CD4-positive, alpha-beta T cell treated with Interleukin-1 beta for 1 hour (primary cell): Measurements from ENCODE around the gene CNTNAP1.
A peak's percentile ranks its signal among the peaks of the same experiment; 100 is the strongest.

Experiments used
- DNase-seq, 2 donors: peaks; one replicate each; pipeline ENCODE4 v3.0.0-alpha.2; 2020 to 2022

Gene CNTNAP1

DNA sequence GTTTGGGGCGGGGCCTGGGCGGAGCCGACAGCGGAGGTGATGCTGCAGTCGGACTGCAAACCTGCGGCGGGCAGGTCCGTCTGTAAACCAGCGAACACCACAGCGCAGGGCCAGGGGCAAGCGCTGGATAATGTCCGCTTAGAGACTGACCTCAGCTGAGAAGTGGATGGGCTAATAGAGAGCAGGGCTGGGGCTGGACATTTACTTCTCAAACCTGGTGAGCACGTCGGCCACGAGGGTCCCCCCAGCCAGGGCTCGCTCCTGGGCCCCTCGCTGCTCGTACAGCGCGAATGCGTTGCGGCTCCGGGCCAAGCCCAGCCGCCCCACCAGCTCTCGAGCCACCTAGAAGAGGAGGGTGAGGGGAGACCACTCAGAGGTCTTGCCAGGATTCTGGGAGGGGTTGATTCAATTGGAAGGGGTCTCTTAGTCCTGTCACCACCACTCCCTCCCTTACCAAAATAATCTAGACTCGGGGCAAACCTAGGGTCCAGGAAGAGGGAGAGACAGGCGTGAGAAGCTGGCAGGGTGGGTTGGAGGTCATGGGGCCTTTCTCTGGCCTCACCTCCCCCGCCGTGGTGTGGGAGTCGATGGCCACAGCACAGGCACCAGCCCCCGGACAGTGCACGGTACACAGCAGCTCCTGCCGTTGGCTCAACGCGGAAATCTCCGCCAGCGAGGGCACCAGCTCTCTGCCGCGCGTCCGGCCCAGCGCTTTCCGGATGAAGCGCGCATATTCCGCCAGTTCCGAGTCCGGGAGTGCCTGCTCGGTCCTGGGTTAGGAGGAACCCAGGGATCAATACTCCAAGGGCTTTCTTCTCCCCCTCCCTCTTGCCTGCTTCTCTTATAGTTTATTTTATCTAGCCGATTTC, 11.3 kb upstream of the CNTNAP1 start:
- no peak for DNase-seq

DNA sequence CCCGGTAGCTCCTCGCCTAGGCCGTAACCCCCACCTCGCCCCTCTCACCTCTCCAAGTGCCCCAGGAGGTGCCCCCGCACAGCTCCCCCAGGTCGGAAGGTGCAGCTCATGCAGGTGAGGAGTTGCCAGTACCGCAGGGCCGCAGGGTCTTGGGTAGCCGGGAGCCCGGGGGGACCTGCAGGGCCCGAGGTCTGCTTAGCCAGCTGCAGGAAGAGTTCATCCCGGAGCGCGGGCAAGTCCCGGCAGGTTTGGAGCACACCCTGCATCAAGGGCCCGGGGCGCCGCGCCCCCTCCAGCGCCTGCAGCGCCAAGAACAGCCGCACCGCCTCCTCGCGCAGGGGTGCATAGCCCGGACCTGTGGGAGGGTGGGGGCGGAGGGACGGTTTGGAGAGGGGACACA, 10.3 kb upstream of the CNTNAP1 start:
- DNase-seq = no peak

- DNase-seq = no peak
These were observed 9.0 kb upstream of the CNTNAP1 start for GRCh38 chr17:42673266-42673884.

GRCh38 chr17:42673885-42674754, 8.2 kb upstream of the CNTNAP1 start:
- peak; percentile 35 to 40 for DNase-seq

DNA sequence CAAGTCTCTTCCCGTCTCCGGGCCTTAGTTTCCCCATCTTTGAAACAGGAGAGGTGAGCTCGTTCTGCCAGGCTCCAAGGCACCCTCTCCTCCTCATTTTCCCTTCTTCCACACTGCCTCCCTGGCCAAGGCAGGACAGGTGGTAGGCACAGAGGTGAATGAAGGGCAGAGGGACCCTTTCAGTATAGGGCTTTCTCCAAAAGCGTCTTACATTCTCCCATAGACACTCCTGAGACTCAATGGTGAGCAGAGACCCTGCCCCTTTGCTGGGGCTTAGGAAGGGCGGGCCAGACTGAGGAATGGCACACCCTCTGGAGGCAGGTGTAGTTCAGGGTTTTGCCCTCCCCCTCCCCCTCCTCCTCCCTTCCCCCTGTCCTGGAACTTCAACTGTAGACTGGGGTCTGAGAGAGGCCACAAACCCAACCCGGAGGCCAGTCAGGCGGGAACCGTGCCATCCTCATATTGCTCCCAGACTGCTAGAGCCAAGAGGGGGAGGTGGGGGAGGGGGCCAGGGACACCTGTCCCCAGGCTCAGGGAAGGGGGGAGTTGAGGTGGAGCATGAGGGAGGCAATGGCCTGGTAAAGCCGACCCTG, 7.5 kb upstream of the CNTNAP1 start:
- no peak for DNase-seq

GRCh38 chr17:42675348-42675964, 6.9 kb upstream of the CNTNAP1 start:
- no peak for DNase-seq

DNA sequence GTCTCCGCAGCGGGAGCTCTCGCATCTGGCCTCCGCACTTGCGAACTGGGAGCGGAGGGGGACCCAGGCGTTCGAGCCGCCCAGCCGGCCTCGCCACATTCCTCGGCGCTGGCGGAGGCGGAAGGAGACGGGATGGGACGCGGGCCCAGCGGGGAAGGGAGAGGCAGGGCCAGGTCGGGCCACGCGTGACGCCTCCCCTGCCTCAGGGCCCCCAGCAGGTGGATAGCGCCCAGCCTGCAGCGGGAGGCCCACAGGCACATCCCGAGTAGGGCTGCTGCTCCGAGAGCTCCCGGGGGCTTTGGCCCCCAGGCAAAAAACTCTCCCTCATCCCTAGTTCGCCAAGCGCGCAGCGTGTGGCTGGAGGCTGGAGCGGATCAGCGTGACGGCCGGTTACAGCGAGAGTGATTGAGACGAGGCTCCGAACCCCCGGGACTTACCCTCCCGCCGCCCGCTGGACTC, 6.3 kb upstream of the CNTNAP1 start:
- DNase-seq = no peak

DNA sequence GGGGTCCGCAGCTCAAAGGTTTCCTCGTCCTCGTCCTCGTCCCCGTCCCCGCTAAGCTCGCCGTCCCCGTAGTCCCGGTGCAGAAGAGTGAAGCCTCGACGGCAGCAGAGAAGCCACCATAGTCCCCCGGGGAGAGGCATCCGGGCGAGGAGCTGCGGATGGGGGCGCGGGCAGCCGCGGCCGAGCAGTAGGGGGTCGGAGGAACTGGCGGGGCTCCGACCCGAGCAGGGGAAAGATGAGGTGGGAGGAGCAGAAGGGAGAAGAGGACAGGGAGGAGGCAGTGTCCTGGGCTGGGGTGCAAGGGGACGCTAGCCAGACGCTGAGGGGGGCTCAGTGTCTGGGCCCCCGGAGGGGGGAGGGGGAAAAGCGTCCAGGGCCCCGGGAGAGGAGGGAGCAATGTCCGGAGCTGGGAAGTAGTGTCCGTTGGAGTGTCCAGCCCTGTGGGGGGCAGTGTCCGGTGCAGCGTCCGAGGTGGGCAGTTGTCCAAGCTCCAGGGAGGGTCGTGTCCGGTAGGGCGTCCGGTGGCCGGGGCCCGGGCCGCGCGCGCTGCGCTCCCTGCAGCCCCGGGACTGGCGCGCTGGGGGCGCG, 5.8 kb upstream of the CNTNAP1 start, which contains the start of gene PLEKHH3:
Gene PLEKHH3, minus strand, starts transcription at position 571 of the 588 bp plus-strand sequence. Its CDS starts 431 bp downstream, at position 140.
- DNase-seq = no peak

DNA sequence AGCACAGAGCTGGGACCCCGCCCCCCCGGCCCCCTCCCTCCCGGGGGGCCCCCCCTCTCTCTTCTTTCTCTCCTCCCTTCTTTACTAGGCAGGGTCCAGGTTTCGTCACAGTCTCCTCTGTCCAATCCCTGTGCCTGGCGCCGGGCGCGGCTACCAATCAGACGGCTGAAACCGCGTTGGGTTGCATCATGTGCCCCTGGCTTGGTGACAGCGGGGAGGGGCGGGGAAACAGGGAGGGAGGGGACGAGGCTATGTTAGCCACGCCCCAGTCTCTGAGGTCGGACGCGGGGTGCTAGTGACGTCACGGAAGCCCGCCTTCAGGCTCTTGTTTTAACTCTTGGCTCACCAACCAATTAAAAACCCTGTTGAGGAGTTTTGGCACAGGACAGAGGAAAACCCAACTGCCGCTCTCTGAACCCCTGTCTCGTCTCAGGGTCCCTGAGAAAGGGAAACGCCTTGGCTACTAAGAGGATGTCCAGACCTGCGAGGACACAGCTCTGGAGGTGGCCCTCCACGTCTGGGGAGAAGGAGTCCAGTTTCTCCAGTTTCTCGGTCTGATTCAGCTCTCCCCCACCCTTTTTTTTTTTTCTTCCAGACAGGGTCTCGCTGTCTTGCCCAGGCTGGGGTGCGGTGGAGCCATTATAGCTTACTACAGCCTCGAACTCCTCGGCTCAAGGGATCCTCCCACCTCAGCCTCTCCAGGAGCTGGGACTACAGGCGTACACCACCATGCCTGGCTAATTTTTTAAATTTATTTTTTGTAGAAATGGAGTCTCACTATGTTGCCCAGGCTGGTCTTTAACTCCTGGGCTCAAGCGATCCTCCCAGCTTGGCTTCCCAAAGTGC, 5.1 kb upstream of the CNTNAP1 start:
- peak; percentile 99 for DNase-seq

DNA sequence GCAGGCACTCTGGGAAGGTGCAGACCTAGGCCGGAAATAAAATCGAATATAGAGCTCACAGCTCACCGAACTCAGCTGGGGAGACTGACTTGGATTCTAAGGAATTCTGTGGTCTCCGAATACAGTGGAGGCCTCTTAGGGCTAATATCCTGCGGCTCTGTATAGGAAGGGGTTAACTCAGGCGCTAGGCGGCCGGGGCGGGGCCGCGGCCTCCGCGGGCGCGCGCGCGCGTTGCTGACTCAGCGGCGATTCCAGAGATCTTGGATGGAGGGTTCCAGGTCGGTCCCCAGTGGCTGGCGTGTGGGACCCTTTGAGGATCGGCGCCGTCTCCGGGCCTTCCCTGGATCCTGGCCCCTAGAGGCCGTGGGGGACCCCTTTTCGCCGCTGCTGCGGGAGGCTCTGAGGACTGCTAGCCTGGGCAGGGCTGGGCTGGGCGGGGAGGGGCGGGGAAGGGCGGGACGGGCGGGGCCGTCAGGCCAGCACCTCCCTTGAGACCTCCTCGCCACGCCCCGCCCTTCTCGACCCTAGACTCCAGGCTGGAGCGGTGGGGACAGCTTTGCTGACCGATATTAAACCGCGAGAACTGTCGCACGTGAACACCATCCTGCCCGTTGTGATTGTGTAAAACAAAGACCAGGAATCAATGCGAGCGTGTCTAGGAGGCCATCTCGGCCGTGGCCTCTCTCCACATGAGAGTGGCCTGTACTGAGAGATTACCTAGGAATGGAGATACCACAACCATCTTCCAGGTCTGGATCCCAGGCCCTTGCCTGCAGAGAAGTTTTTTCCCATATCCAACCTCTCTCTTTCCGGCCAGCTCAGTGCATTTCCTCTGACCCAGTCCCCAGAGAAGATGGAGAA, 4.2 kb upstream of the CNTNAP1 start:
- peak; percentile 75 to 76 for DNase-seq

- DNase-seq = peak in 1 of 2 donors; percentile 44
These were observed 3.3 kb upstream of the CNTNAP1 start for GRCh38 chr17:42678951-42679491.

- DNase-seq = peak; percentile 81 to 82
These were observed 2.6 kb upstream of the CNTNAP1 start for GRCh38 chr17:42679492-42680330.

DNA sequence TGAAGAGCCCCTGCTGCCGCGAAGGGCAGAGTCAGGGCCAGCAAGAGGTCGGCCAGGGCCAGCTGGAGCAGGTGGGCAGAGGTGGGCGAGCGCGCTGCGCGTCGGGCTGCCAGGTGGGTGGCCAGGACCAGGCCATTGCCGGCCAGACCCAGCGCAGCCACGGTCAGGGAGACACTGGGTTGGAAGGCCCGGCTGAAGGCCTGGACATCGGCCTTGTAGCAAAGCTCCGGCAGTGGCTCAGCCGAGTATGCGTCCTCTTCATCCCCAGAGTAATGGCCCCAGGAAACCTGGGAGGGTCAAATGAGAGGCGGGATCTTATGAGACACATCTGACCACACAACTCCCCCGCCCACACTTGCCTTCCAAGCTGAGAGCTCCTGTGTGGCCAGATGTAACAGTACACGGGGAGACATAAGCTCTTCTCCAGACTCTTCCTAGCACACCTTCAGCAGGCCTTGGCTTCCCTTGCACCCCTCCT, 2.0 kb upstream of the CNTNAP1 start:
- no peak for DNase-seq

DNA sequence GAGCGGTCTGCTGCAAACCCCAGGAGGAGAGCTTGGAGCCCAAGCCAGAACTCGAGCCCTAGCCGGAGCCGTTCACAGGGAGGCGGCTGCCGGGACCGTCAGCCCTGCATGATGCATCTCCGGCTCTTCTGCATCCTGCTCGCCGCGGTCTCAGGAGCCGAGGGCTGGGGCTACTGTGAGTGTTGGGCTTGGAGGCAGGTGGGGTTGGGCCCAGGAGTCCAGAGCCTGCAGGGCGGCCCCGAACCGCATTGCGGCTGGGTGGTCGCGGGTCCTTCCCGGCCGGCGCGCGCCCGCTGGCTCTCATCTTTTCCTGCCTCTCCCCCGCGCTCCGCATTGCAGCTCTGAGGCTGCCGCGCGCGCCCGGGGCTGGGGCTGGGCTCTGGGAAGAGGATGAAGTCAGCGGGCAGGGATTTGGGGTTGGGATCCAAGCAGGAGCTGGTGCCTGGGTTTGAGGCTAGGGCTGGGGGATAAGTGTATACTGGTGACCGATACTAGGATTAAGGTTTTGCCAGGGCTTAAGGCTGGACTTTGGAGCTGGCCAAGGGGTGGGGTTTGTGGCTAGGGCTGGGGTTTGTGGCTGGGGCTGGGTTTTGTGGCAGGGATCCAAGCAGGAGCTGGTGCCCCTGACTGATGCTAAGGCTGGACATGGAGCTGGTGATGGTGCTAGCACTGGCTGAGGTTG, 532 bp downstream of the CNTNAP1 start:
- DNase-seq = no peak

DNA sequence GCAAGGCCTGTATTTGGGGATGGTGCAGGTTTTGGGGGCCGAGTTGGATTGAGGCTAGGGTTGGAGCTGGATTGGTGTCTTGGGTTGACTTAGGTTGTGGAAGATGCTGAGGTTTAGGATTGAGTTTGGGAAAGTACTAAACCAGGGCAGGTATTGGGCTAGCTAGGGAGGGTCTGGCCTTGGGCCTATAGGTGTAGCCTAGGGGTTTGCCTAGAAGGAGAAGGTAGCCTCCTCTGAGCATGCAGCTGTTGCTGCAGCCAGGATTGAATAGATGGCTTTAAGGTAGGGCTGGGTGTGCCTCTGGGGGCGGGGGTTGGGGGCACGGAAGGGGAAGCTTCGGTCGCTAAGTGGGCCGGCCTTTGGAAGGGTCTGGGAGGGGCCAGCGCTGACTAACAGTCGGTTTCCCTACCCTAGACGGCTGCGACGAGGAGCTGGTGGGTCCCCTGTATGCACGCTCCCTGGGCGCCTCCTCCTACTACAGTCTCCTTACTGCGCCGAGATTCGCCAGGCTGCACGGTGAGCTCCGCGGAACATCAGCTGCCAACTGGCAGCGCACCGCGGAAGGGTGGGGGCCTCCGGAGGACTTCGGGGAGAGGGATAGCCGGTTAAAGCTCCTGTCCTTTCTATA, 1.2 kb downstream of the CNTNAP1 start:
- DNase-seq = no peak

- no peak for DNase-seq
These were observed 2.7 kb downstream of the CNTNAP1 start for GRCh38 chr17:42684929-42685556.

GRCh38 chr17:42685831-42686230, 3.5 kb downstream of the CNTNAP1 start:
- DNase-seq = no peak
